HG03108 (cell line): ENCODE measurements around the gene ANGPTL5.
"Not testable (repeated sequence)": the region's sequence is repeated elsewhere in the genome, so short reads cannot be mapped to it uniquely, and the experiment has no call there.

ENCODE experiments used
- ATAC-seq: cut with Tn5 transposase; IDR thresholded peaks from one replicate; pipeline ENCODE4 v1.9.1; 2021; ENCODE audit warnings: moderate library complexity; ENCODE audit not compliant: unreplicated experiment

ANGPTL5 gene

GRCh38 chr11:101894505-101894904, 21.8 kb downstream of the ANGPTL5 start:
- ATAC-seq = no peak

- ATAC-seq = no peak
Observed at GRCh38 chr11:101889767-101890166, 26.6 kb downstream of the ANGPTL5 start.

- ATAC-seq = no peak
Observed at GRCh38 chr11:101885631-101886030, 30.7 kb downstream of the ANGPTL5 start.

- no peak for ATAC-seq
Observed at GRCh38 chr11:101881586-101881985, 34.7 kb downstream of the ANGPTL5 start.

- ATAC-seq = no peak
Observed at GRCh38 chr11:101880222-101880621, 36.1 kb downstream of the ANGPTL5 start.

GRCh38 chr11:101872171-101872882, 44.0 kb downstream of the ANGPTL5 start:
- ATAC-seq = no peak

- no peak for ATAC-seq
Observed at GRCh38 chr11:101870510-101870909, 45.8 kb downstream of the ANGPTL5 start.

GRCh38 chr11:101867951-101868350, 48.4 kb downstream of the ANGPTL5 start:
- no peak for ATAC-seq

GRCh38 chr11:101866619-101867491, 49.5 kb downstream of the ANGPTL5 start:
- no peak for ATAC-seq

- no peak for ATAC-seq
Observed at GRCh38 chr11:101864098-101864497, 52.2 kb downstream of the ANGPTL5 start.

GRCh38 chr11:101863361-101863760, 53.0 kb downstream of the ANGPTL5 start:
- ATAC-seq = no peak

- ATAC-seq = no peak
Observed at GRCh38 chr11:101862391-101863233, 53.7 kb downstream of the ANGPTL5 start.

- ATAC-seq = peak; percentile 58
Observed at GRCh38 chr11:101860696-101861427, 55.5 kb downstream of the ANGPTL5 start.

GRCh38 chr11:101852260-101852659, 64.1 kb downstream of the ANGPTL5 start:
- not testable (repeated sequence) for ATAC-seq

GRCh38 chr11:101848262-101848661, 68.1 kb downstream of the ANGPTL5 start:
- ATAC-seq = no peak

GRCh38 chr11:101844608-101845007, 71.7 kb downstream of the ANGPTL5 start:
- ATAC-seq = no peak

GRCh38 chr11:101840704-101841103, 75.6 kb downstream of the ANGPTL5 start:
- no peak for ATAC-seq
